ENCODE results near the gene PRSS27.

Gene PRSS27

DNA sequence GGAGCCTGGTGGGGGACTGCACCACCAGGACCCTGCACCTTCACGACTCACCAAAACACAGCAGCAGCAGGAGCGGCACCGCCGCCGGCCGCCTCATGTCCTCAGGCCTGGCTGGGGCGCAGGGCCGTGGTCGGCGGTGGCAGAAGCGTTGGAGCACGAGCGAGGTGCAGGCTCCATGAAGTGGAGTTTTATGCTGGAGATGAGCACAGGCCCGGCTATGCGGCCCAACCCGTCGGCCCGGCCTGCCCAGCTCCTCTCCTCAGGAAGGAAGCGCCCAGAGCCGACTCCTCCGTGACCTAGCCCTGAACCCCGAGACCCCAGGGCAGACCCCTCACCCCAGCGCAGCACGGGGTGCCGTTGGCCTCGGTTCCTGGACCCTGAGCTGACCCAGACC lies at the start of gene PRSS27:
Gene PRSS27 (minus strand): TSS at position 161 of the 394 bp plus-strand sequence. CDS start 64 bp downstream, at position 97.
- DNase-seq, result no peak

DNA sequence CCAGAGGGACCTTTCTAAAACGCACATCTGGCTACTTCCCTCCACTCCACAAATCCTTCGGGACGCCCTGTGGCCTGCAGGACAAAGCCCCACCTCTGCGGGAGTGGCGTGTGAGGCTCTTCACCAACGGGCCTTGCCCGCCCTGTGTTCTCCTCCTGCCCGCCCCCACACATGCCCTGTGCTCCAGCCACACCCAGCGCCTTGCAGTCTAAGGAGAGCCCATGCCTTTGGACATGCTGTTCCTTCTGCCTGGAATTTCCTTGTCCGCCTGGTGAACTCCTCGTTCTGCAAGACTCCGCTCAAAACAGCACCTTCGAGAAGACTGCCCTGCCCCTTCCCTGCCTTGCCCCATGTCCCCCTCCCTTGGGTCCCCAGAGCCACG lies 49.6 kb upstream of the PRSS27 start:
- DNase-seq, result no peak

DNA sequence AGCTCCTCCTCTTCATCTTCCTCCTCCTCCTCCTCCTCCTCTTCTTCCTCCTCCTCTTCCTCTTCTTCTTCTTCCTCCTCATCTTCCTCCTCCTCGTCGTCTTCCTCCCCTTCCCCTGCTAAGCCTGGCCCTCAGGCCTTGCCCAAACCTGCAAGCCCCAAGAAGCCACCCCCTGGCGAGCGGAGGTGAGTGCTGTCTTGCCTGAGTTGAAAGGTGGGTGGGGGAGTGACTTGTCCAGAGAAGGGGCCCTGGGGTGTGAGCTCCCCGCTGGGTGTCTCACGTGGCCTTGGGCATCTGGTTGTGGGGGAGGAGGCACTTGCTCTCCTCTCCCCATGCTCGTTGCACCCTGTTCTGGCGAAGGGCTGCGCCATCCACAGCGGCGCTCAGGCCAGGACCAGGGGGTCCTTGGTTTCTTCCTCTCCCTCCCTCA lies 49.1 kb upstream of the PRSS27 start:
- no peak for DNase-seq

DNA sequence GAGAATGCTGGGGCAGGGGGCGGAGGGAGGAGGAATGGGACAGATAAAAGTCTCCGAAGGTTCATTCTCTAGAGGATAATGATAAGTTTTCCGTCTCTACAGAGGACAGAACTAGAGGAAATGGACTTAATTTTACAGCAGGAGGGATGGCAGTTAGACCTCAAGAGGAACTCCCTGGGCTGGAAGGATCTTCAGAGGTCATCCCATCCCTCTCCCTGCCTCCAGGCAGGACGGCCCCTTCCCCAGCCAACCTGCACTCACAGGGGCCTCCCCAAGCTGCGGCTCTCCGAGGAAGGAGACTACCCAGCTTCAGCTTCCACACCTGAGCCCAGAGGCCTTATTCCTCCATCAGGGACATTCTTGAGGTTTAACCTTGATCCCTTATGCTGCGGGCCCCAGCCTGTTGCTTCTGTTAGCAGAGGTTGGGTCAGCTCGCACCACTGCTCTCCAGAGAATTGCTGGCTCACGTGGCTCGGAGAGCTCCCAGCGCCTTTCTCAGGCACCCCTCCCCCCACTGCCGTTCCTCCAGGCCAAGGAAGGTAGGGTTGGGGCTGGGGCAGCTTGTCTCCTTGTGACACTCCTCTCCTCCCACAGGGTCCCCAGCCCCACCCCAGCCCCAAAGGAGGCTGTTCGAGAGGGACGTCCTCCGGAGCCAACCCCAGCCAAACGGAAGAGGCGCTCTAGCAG lies 48.5 kb upstream of the PRSS27 start:
- DNase-seq, result no peak

DNA sequence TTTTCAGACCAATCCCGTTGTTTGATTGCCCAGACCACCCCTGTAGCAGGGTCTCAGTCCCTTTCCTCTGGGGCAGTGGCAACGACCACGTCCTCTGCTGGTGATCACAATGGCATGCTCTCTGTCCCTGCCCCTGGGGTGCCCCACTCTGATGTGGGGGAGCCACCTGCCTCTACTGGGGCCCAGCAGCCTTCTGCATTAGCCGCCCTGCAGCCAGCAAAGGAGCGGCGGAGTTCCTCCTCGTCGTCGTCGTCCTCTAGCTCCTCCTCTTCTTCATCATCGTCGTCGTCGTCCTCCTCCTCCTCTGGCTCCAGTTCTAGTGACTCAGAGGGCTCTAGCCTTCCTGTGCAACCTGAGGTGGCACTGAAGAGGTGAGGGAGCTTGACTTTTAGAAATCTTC lies 47.9 kb upstream of the PRSS27 start:
- DNase-seq, result no peak

DNA sequence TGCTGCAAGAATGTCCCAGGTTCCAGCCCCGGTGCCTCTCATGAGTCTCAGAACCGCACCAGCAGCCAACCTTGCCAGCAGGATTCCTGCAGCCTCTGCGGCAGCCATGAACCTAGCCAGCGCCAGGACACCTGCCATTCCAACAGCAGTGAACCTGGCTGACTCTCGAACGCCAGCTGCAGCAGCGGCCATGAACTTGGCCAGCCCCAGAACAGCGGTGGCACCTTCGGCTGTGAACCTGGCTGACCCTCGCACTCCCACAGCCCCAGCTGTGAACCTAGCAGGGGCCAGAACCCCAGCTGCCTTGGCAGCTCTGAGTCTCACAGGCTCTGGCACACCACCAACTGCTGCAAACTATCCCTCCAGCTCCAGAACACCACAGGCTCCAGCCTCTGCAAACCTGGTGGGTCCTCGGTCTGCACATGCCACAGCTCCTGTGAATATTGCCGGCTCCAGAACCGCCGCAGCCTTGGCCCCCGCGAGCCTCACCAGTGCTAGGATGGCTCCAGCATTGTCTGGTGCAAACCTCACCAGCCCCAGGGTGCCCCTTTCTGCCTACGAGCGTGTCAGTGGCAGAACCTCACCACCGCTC lies 47.2 kb upstream of the PRSS27 start:
- DNase-seq, result no peak

DNA sequence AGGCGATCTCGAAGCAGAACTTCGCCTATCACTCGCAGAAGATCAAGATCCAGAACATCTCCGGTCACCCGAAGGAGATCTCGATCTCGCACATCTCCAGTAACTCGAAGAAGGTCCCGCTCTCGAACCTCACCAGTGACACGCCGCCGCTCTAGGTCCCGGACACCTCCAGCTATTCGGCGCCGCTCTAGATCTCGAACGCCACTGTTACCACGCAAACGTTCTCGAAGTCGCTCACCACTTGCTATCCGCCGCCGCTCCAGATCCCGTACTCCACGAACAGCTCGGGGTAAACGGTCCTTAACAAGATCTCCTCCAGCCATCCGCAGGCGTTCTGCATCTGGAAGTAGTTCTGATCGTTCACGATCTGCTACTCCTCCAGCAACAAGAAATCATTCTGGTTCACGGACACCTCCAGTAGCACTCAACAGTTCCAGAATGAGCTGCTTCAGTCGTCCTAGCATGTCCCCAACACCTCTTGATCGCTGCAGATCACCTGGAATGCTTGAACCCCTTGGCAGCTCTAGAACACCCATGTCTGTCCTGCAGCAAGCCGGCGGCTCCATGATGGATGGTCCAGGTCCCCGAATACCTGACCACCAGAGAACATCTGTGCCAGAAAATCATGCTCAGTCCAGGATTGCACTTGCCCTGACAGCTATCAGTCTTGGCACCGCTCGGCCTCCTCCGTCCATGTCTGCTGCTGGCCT lies 46.6 kb upstream of the PRSS27 start:
- DNase-seq, result peak; percentile 57

DNA sequence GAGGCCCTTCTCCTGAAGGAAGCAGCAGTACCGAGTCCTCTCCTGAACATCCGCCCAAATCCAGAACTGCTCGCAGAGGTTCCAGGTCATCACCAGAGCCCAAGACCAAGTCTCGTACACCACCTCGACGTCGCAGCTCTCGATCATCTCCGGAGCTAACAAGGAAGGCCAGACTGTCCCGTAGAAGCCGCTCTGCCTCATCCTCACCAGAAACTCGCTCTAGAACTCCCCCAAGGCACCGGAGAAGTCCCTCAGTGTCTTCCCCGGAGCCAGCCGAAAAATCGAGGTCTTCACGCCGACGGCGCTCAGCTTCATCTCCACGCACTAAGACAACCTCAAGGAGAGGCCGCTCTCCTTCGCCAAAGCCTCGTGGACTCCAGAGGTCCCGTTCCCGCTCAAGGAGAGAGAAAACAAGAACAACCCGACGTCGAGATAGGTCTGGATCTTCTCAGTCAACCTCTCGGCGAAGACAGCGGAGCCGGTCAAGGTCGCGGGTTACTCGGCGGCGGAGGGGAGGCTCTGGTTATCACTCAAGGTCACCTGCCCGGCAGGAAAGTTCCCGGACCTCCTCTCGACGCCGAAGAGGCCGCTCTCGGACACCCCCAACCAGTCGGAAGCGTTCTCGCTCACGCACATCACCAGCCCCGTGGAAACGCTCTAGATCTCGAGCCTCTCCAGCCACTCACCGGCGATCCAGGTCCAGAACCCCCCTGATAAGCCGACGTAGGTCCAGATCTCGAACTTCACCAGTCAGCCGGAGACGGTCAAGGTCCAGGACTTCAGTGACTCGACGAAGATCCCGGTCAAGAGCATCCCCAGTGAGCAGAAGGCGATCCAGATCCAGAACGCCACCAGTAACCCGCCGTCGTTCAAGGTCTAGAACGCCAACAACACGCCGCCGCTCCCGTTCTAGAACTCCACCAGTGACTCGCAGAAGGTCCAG lies 45.7 kb upstream of the PRSS27 start:
- no peak for DNase-seq

DNA sequence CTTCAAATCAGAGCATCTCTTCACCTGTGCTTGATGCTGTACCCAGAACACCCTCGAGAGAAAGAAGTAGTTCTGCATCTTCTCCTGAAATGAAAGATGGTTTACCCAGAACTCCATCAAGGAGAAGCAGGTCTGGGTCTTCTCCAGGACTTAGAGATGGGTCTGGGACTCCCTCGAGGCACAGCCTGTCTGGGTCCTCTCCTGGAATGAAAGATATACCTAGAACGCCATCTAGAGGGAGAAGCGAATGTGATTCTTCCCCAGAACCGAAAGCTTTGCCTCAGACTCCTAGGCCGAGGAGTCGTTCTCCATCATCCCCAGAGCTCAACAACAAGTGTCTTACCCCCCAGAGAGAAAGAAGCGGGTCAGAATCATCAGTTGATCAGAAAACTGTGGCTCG lies 44.7 kb upstream of the PRSS27 start:
- DNase-seq, result no peak

DNA sequence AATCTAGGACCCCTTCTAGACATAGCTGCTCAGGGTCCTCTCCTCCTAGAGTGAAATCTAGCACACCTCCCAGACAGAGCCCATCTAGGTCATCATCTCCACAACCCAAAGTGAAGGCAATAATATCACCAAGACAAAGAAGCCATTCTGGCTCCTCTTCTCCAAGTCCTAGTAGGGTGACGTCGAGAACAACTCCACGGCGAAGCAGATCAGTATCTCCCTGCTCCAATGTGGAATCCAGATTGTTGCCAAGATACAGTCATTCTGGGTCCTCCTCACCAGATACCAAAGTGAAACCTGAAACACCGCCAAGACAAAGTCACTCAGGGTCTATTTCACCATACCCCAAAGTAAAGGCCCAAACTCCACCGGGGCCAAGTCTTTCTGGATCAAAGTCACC lies 43.1 kb upstream of the PRSS27 start:
- DNase-seq, result no peak

DNA sequence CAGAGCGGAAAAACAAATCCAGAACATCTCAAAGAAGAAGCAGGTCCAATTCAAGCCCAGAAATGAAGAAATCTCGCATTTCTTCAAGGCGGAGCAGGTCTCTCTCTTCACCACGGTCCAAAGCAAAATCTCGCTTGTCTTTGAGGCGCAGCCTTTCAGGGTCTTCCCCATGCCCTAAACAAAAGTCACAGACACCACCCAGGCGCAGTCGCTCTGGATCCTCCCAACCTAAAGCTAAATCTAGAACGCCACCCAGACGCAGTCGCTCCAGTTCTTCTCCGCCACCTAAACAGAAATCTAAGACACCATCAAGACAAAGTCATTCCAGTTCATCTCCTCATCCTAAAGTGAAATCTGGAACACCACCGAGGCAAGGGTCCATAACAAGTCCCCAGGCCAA lies 42.7 kb upstream of the PRSS27 start:
- no peak for DNase-seq

DNA sequence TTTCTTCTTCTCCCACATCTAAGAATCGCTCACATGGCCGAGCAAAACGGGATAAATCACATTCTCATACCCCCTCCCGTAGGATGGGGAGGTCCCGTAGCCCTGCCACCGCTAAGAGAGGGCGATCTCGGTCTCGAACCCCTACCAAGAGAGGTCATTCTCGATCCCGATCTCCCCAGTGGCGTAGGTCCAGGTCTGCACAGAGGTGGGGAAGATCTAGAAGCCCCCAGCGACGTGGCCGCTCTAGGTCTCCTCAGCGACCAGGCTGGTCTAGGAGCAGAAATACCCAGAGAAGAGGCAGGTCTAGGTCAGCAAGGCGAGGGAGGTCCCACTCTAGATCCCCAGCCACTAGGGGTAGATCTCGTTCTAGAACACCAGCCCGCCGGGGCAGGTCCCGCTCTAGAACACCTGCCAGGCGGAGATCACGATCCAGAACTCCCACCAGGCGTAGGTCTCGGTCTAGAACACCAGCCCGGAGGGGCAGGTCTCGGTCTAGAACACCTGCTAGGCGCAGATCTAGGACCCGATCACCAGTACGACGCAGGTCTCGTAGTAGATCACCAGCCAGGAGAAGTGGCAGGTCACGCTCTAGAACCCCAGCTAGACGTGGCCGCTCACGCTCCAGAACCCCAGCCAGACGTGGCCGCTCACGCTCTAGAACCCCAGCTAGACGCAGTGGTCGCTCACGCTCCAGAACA lies 42.0 kb upstream of the PRSS27 start:
- DNase-seq, result no peak

DNA sequence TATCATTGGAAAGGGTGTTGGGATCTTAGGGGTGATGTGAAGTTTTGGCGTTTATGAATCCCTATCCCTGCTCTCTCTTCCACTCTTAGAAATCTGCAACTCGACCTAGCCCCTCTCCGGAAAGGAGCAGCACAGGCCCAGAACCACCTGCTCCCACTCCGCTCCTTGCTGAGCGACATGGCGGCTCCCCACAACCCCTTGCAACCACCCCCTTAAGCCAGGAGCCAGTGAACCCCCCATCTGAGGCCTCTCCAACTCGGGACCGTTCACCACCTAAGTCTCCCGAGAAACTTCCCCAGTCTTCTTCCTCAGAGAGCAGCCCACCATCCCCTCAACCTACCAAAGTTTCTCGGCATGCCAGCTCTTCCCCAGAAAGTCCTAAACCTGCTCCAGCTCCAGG lies 41.4 kb upstream of the PRSS27 start:
- no peak for DNase-seq

DNA sequence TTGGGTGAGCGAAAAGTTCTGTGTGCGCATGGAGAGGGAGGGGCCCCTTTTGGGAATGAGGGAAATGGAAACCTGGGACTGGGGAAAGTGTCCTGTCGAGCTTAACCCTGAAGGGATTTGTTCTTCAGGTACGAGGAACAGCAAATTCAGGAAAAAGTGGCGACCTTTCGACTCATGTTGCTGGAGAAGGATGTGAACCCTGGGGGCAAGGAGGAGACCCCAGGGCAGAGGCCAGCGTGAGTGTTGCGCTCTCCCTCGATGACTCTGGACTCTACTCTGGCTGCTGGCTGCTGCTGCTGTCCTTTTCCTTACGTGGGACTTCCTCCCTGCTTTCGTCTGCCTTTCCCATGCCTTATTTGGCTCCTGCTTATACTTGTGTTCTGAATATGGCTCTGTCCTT lies 37.3 kb upstream of the PRSS27 start:
- DNase-seq, result no peak

DNA sequence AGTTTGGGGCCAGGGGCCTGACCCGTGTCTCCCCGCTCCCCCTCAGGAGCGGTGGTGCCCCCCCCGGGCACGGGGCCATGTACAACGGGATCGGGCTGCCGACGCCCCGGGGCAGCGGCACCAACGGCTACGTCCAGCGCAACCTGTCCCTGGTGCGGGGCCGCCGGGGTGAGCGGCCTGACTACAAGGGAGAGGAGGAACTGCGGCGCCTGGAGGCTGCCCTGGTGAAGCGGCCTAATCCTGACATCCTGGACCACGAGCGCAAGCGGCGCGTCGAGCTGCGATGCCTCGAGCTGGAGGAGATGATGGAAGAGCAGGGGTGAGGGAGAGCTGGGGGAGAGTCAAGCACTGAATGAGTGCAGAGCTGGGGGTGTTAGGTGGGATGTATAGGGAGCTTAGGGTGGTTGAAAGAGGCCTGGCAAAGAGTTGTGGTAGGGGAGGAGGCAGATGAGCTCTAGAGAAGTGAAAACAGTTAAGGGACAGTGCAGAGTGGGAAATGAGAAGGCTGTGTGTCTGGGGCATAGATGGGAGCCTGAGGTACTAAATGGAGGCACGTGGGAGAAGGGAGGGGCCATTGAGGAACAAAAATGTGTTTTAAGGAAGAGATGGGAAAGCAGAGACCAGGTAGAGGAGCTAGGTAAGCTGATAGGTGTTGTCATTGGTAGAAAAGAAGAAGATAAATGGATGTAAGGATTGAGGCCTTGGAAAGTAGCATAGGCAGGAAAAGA lies 36.4 kb upstream of the PRSS27 start:
- no peak for DNase-seq

DNA sequence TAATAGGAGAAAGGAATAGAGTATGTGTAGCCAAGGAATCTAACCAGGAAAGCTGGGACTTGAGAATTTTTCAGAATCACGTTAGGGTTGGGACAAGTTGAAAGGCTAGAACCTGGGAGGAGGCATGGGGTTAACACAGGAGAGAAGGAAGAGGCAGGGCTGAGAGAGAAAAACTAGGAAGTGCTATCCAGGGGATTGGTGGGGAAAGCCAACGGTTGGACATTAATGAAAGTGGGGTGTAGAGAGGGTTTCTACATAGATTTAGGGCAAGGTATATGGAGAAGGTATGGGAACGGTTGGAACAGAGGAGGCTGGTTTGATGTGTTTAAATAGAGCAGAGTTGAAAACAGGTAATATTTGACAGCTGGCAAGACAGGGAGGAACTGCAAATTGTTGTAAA lies 35.1 kb upstream of the PRSS27 start:
- DNase-seq, result no peak

DNA sequence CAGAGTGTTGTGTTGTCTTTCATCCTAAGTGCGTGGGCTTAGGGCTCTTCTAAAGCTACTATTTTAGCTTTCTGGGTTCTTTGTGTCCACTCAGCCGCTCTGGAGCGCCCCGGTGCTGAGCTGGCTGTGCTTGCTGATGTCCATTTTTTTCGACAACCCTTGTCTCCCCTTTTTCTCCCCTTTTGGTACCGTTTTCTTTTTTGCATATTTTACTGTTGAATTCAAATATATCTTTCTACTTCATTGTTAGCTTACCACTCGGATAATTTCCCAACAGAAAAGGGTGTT lies 33.7 kb upstream of the PRSS27 start:
- no peak for DNase-seq

DNA sequence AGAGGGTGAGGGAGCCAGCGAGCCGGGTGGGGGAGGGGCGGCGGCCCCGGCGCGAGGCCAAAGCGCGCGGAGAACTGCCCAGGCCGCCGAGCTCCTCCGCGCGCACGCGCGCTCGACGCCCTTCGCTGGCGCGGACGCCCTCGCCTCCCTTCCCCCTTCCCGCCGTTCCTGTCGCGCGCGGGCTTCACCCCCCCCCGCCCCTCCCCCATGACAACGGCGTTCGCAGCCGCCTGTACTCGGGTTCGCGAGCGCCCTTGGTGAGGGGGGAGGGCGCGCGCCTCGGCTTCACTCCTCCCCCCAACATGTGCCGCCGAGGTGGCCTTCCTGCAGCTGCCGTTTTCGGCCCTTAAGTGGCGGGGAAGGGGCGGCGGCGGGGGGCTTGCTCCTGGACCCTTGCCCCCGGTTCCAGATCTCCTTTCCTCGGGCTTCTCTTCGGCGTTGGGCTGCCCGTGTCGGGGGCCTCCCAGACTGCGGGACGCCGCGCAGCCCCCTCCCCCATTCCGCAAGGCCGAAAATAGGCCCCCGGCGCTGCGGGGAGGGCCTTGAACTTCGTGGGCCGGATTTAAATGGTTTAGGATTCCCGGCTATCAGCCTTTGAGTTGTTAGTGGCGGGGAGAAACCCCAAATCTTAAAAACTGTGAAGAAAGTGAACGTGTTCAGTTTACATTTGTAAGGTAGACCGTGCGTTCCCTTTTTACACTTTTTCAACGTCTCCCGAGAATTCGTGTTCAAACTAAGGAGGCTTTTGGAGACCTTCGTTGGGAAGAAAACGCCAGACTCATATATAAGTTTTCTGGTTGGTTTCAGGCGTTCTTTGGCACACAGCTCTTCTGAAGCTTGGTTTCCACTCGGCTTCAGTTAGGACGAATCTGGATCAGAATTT lies 33.1 kb upstream of the PRSS27 start:
- DNase-seq, result no peak

DNA sequence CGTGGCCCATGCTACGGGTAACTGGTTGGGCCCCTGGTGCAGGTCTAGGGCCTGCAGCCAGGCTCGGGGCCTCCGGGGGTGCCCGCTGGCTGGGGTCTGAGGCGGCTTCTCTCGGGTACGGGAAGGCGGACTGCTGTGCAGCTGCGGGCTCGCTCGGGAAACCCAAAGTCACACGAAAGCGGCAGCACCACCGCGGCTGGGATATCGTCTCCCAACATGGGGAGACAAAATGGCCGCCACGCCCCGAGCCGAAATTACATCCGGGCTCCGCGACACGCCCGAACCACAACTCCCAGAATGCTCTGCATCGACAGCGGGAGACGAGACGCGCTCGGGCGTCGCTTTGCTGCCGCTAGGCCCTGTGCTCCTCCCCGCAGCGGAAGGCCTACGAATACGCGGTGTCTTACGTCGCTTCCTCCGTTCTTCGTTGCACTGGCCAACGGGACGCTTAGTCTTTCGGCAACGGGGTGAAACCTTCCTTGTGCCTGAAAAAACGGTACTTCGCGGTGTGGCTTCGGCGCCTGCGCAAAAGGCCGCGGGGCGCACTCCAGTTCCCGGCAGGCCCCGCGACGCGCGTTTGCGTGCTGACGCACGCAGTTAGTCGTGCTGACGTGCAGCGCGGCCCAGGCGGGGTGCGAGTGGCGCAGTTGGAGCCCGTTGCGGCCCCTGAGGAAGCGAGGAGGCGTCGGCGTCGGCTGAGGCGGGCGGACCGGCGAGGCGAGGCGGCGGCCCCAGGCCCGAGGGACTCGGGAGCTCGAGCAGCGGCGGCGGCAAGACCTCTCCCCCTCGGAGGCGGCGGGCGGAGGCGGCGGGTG lies 32.2 kb upstream of the PRSS27 start, which contains the start of gene SRRM2:
Gene SRRM2 (plus strand): TSS at position 604 of the 815 bp plus-strand sequence. CDS start 3,727 bp downstream, outside the sequence.
- peak; percentile 98 for DNase-seq

DNA sequence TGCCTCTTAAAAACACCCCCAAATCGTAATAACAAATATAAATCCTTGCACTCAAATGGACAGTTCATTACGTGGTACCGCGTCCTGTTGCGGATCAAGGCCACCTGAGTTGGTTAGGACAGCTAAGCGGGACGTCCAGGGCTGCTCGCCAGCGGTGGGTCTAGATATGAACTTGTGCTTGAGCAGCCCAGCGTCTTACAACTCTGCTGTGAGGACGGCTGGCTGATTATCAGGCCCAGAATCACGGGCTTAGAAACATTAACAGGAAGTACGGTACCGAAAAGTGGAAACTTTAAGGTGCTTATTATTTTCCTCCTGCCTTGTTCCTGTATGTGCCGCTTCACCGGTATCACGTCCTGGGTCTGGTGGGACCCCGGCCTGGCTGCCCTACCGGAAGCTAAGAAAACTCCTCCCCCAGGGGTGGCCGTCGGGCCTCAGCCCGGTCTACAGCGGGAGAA lies 31.6 kb upstream of the PRSS27 start:
- no peak for DNase-seq

Data from activated CD8-positive, alpha-beta memory T cell treated with anti-CD3 and anti-CD28 coated beads for 24 hours (primary cell).